Measurements from ENCODE around the gene AP1S1. TPM values are rescaled to one million over a fixed set of nuclear protein-coding genes. Genes with fewer than 3 reads are reported as not detected.

AP1S1 gene
- total and polyA plus RNA-seq, 9 of the 15 experiments (the other 6 are each of a cell fraction or from before 2014, with no cell fraction given): 4.4 to 149 (median 89.4) TPM

DNA sequence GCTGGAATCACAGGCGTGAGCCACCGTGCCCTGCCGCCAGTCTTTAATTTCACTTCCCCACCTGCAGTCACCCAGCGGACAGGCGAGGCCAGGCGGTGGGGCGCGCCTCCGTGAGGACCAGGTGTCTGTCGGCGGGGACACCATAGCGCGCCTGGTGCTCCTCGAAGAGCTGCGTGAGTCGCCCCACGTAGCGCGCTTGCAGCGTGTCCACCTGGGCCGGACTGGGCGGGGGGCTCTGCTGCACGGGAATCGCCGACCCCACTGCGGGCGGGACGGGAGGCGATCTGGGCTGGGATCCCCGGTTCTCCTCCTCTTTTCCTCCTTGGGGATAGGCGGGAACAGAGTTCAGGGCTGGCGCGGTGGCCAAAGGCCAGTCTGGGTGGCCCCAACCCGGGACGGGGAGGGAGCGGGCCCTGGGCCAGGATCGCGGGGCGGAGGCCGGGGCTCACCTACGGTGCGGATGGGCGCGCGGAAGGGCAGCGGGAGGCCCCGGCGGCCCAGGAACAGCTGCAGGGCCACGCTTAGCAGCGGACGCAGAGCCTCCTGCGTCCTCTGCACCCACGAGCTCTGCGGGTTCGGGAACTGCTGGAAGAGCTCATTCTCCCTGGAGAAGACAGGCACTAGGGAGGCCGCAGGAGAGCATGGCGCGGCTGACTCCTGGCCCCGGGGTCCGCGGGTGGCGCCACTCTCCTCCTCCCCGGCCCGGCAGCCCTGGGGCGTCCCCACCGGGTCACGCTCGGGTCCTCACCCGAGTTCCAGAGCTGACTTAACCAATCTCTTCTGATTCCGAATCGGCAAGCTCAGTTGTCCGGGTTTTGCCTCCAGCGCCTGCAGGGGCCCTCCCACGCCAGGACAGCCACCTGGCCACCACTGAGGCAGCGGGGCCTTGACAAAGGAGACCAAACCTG, 47.7 kb downstream of the AP1S1 start:
- WGBS (ENCODE audit: insufficient coverage, low coverage, missing lambda C conversion rate): 66% methylated on average over 49 of the region's 75 CpGs
- peaks cover 9 to 37% of the 10 kb centered on the region in 2 experiments for H3K4me1 ChIP-seq (replicated peaks in 1 of 2; ENCODE audit: control insufficient read depth in 2 of 2, insufficient read depth in 2 of 2, low read length in 2 of 2)
- H3K9me3 ChIP-seq (replicated peaks; ENCODE audit: control insufficient read depth, insufficient read depth, low read depth, low read length): no peaks in the 10 kb centered on the region
- BruUV-seq (replicated peaks): no TSS peak
- FAIRE-seq (no peak), ATAC-seq (no peak), DNase-seq (ENCODE audit: extremely low read depth in 1 of 4, low spot score in 3 of 4) (peak in 1 of 4 experiments; percentile 18)
- no peak overlapping the region for H3K4me2 ChIP-seq (ENCODE audit: insufficient read depth, low read length)
- no peak overlapping the region for H2AFZ ChIP-seq (ENCODE audit: low read depth, low read length)
- no peaks in the 10 kb centered on the region for H4K20me1 ChIP-seq (replicated peaks; ENCODE audit: control insufficient read depth, insufficient read depth, low read length)
- ChIA-PET POLR2A (interaction anchor here (0.6 to 1.5 kb wide), 2 partner anchors 14 to 37 kb away, joined by 3 to 8 read pairs; no protein-coding TSS in a partner anchor), CTCF (ENCODE audit: low intra/inter-chr PET ratio) (no interaction called here)
- H3K9me1 ChIP-seq (ENCODE audit: control insufficient read depth, insufficient read depth, low read length): no peaks in the 10 kb centered on the region
- intact Hi-C loops (cut with micrococcal nuclease) (no loop called here), in situ Hi-C loops (cut with MboI) (no loop called here)
- H3K9ac ChIP-seq (ENCODE audit: insufficient read depth in 1 of 2, low read depth in 2 of 2, low read length in 2 of 2): peak overlapping the region in 1 of 2 experiments; percentile 64; a peak in 2 of 4 replicates
- no peak overlapping the region for H3K27ac ChIP-seq (ENCODE audit: extremely low read depth, low read depth, low read length)
- H3K27me3 ChIP-seq (ENCODE audit: control insufficient read depth in 2 of 2, insufficient read depth in 2 of 2, low read length in 2 of 2): peaks cover 0 to 7% of the 10 kb centered on the region in 2 experiments; a peak in 1 of 5 replicates
- peaks cover 9% of the 10 kb centered on the region; the same call in 1 of the 3 replicates for H3K36me3 ChIP-seq (ENCODE audit: control insufficient read depth, insufficient read depth, low read length)
- H3K79me2 ChIP-seq (ENCODE audit: control insufficient read depth, insufficient read depth, low read length): no peaks in the 10 kb centered on the region
- H3K4me3 ChIP-seq: no peak overlapping the region
- no peak for TF ChIP-seq ZFPM2 (CRISPR knock-in tag; IDR thresholded peaks at IDR 0.05)
- TF ChIP-seq AFF1 (IDR thresholded peaks at IDR 0.05; ENCODE audit: low read depth in 1 of 2, partially characterized antibody in 2 of 2): no peak
- TF ChIP-seq, protein P1, sequence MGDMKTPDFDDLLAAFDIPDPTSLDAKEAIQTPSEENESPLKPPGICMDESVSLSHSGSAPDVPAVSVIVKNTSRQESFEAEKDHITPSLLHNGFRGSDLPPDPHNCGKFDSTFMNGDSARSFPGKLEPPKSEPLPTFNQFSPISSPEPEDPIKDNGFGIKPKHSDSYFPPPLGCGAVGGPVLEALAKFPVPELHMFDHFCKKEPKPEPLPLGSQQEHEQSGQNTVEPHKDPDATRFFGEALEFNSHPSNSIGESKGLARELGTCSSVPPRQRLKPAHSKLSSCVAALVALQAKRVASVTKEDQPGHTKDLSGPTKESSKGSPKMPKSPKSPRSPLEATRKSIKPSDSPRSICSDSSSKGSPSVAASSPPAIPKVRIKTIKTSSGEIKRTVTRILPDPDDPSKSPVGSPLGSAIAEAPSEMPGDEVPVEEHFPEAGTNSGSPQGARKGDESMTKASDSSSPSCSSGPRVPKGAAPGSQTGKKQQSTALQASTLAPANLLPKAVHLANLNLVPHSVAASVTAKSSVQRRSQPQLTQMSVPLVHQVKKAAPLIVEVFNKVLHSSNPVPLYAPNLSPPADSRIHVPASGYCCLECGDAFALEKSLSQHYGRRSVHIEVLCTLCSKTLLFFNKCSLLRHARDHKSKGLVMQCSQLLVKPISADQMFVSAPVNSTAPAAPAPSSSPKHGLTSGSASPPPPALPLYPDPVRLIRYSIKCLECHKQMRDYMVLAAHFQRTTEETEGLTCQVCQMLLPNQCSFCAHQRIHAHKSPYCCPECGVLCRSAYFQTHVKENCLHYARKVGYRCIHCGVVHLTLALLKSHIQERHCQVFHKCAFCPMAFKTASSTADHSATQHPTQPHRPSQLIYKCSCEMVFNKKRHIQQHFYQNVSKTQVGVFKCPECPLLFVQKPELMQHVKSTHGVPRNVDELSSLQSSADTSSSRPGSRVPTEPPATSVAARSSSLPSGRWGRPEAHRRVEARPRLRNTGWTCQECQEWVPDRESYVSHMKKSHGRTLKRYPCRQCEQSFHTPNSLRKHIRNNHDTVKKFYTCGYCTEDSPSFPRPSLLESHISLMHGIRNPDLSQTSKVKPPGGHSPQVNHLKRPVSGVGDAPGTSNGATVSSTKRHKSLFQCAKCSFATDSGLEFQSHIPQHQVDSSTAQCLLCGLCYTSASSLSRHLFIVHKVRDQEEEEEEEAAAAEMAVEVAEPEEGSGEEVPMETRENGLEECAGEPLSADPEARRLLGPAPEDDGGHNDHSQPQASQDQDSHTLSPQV (IDR thresholded peaks at IDR 0.05): no peak
- TF ChIP-seq E4F1 (CRISPR knock-in tag; IDR thresholded peaks at IDR 0.05; ENCODE audit: borderline replicate concordance): no peak
